GM12874 (cell line): Measurements from ENCODE around the gene TEX30.

Source experiments
- CTCF ChIP-seq: IDR thresholded peaks from 2 replicates; pipeline ENCODE4 v1.5.1; 2011; ENCODE audit warnings: low read depth, mild to moderate bottlenecking, control low read depth, low read length, moderate library complexity; ENCODE audit not compliant: insufficient read depth

TEX30 gene

GRCh38 chr13:102773441-102774213 lies at the start of gene TEX30:
TEX30 (minus strand) TSS chr13:102773786; CDS start chr13:102770026, 3,760 bp downstream.
- TF ChIP-seq CTCF: no peak

- TF ChIP-seq CTCF: no peak
These were observed 44.3 kb upstream of the TEX30 start for GRCh38 chr13:102817907-102818306.

- no peak for TF ChIP-seq CTCF
These were observed 43.7 kb upstream of the TEX30 start for GRCh38 chr13:102817241-102817640.

GRCh38 chr13:102816708-102817107 lies 43.1 kb upstream of the TEX30 start:
- TF ChIP-seq CTCF: no peak

GRCh38 chr13:102815788-102816187 lies 42.2 kb upstream of the TEX30 start:
- TF ChIP-seq CTCF: no peak

- no peak for TF ChIP-seq CTCF
These were observed 41.2 kb upstream of the TEX30 start for GRCh38 chr13:102814793-102815192.

- no peak for TF ChIP-seq CTCF
These were observed 40.5 kb upstream of the TEX30 start for GRCh38 chr13:102814025-102814607.
